Measurements from ENCODE around the gene MLEC. TPM values are rescaled to one million over a fixed set of nuclear protein-coding genes. Genes with fewer than 3 reads are reported as not detected.
"Not testable (repeated sequence)": the region's sequence is repeated elsewhere in the genome, so short reads cannot be mapped to it uniquely, and the experiment has no call there.

MLEC gene
- total RNA-seq, 1 experiment from 2014 or later = 84.6 TPM

DNA sequence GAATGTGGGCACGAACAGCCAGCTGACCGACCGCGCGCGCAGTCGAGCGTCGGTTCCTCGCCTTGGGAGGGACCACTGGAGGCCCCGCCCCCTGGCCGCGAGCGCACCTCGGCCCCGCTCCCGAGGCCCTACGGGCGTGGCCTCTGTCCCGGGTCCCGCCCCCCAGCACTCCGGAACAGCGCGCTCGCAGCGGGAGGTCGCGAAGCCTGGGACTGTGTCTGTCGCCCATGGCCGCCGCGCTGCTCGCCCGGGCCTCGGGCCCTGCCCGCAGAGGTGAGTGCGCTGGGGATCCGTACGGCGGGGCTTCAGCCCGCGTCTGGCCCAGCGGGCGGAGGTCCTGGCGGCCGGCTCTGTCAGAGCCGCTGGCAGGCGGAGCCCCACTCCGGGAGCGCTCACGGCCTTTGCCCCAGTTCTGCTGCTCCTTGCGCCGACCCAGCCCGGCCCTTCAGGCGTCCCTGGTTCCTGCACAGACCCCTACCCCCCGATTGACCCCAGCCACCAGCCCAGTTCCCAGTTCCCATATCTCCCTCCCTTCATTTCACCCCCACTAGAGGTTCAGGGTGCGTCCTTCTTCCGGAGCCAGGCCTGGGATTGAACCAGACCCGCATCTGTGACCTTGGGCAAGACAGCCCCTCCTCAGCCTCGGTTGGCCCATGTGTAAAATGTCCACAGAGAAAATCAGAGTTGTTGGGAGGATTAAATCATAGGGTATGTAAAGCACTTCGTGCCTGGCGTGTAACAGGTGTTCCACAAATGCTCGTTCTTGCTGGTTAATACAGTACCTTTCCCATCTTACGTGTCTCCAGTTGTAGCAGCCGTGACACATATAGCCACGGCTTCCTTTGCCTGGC is 38.9 kb downstream of the MLEC start, which contains the start of gene ACADS:
Gene ACADS (plus strand): TSS at position 168 of the 851 bp plus-strand sequence. CDS start 60 bp downstream, at position 228.
- Histone ChIP-seq H3K27ac (no peak within 1 kb of the TSS), H3K4me1 (replicated peaks) (peaks cover 13% of the 10 kb centered on the region; the same call in 1 of the 2 replicates), H3K4me3 (peak within 1 kb of the TSS; percentile 53), H3K36me3 (peaks cover 19% of the 10 kb centered on the region), H3K9me3 (replicated peaks) (no peaks in the 10 kb centered on the region; the same call in 1 of the 2 replicates), H3K27me3 (replicated peaks) (no peaks in the 10 kb centered on the region)
- DNase-seq (ENCODE audit: low read depth in 1 of 2, low spot score in 2 of 2) = peak; percentile 81 to 85

DNA sequence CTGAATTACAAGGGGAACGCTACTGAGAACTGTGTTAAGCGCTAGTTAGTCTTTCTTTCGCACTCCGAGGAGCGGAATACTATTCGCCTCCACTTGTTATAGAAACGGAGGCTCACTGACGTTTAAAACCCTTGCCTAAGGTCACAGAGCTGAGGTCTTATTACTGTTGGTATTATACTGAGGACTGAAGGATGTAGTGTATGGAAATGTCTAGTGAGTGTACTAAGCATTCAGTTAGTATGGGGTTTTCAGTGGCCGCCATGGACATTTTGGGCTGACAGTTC is 39.5 kb downstream of the MLEC start:
- Histone ChIP-seq H3K36me3 (peaks cover 13% of the 10 kb centered on the region), H3K27ac (no peak overlapping the region), H3K4me3 (peak overlapping the region; percentile 53; the same call in 1 of the 2 replicates), H3K4me1 (replicated peaks) (peaks cover 13% of the 10 kb centered on the region; the same call in 1 of the 2 replicates), H3K27me3 (replicated peaks) (no peaks in the 10 kb centered on the region), H3K9me3 (replicated peaks) (no peaks in the 10 kb centered on the region; the same call in 1 of the 2 replicates)
- no peak for DNase-seq (ENCODE audit: low read depth in 1 of 2, low spot score in 2 of 2)

DNA sequence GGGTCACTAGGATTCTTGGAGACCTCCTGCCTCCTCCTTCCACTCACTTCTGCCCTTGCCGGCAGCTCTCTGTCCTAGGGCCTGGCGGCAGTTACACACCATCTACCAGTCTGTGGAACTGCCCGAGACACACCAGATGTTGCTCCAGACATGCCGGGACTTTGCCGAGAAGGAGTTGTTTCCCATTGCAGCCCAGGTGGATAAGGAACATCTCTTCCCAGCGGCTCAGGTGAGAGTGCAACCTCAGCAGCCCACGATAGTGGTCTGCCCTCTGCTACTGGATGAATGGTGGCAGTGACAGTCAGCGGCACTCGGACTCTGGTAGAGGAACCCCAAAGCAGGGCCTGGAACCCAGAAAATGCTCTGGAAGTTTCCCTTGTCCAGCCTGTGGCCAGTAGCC is 40.0 kb downstream of the MLEC start:
- H3K9me3 ChIP-seq (replicated peaks) = no peaks in the 10 kb centered on the region; the same call in 1 of the 2 replicates
- peaks cover 10% of the 10 kb centered on the region for H3K36me3 ChIP-seq
- H3K27me3 ChIP-seq (replicated peaks) = no peaks in the 10 kb centered on the region
- no peak overlapping the region for H3K27ac ChIP-seq
- H3K4me3 ChIP-seq = no peak overlapping the region
- peaks cover 13% of the 10 kb centered on the region; the same call in 1 of the 2 replicates for H3K4me1 ChIP-seq (replicated peaks)
- DNase-seq (ENCODE audit: low read depth in 1 of 2, low spot score in 2 of 2) = no peak

DNA sequence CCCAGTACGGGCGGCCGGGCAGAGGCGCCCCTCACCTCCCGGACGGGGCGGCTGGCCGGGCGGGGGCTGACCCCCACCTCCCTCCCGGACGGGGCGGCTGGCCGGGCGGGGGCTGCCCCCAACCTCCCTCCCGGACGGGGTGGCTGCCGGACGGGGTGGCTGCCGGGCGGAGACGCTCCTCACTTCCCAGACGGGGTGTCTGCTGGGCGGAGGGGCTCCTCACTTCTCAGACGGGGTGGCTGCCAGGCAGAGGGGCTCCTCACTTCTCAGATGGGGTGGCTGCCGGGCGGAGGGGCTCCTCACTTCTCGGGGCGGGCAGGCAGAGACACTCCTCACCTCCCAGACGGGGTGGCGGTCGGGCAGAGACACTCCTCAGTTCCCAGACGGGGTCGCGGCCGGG is 45.2 kb downstream of the MLEC start:
- H3K4me3 ChIP-seq; H3K27me3 ChIP-seq (replicated peaks); H3K36me3 ChIP-seq; H3K4me1 ChIP-seq (replicated peaks); H3K27ac ChIP-seq; H3K9me3 ChIP-seq (replicated peaks); DNase-seq (ENCODE audit: low read depth in 1 of 2, low spot score in 2 of 2): not testable (repeated sequence)

DNA sequence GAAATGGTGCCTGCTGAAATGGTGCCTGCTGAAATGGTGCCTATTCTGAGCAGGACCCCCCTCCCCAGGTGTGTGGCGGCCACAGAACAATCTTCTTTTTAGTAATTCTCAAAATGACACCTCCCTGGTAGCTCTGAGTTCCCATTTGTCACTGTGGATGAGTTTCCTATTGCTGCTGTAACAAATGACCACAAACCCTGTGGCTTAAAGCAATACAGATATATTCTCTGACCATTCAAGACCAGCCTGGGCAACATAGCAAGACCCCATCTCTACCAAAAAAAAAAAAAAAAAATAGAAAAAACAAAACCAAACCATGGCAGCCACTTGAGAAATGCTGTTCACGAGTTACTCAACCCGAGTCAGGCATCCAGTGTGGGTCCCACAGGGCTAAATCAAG is 46.6 kb downstream of the MLEC start:
- Histone ChIP-seq H3K4me1 (replicated peaks) (no peaks in the 10 kb centered on the region), H3K9me3 (replicated peaks) (no peaks in the 10 kb centered on the region), H3K4me3 (no peak overlapping the region), H3K36me3 (no peaks in the 10 kb centered on the region), H3K27ac (no peak overlapping the region), H3K27me3 (replicated peaks) (no peaks in the 10 kb centered on the region)
- DNase-seq (ENCODE audit: low read depth in 1 of 2, low spot score in 2 of 2) = no peak

DNA sequence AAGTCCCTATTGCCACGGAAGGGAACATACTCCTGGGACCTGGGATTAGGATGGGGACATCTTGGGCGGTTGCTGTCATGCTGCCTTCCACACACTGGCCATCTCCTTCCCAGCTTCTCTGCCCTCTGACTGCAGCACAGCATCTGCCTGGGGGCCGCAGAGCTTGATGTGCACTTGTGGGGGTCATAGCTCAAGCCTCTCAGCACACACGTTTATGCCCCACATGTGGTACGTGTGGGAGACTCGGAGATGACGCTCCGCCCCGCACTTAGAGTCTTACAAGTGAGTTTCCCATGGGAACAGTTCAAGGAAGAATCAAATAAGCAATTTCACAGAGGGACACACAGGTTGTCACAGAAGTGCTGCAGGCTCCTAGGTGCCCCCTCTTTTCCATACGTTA is 47.3 kb downstream of the MLEC start:
- H3K4me1 ChIP-seq (replicated peaks) = no peaks in the 10 kb centered on the region
- no peak for DNase-seq (ENCODE audit: low read depth in 1 of 2, low spot score in 2 of 2)
- H3K9me3 ChIP-seq (replicated peaks) = no peaks in the 10 kb centered on the region
- no peak overlapping the region for H3K27ac ChIP-seq
- H3K36me3 ChIP-seq = no peaks in the 10 kb centered on the region
- no peak overlapping the region for H3K4me3 ChIP-seq
- no peaks in the 10 kb centered on the region for H3K27me3 ChIP-seq (replicated peaks)

DNA sequence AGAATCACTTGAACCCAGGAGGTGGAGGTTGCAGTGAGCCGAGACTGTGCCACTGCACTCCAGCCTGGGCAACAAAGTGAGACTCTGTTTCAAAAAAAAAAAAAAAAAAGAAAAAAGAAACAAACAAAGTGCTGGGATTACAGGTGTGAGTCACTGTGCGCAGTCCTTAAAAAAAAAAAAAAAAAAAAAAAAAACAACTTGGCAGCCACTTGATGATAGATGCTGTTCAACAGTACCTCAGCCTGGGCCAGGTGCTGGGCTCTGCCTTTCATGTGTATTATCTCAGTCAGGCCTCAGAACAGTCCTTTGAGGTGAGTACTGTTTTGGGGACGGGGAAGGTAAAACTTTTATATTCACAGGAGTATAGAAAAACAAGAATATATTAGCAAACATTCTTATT is 48.2 kb downstream of the MLEC start:
- Histone ChIP-seq H3K27me3 (replicated peaks) (no peaks in the 10 kb centered on the region), H3K9me3 (replicated peaks) (no peaks in the 10 kb centered on the region), H3K36me3 (no peaks in the 10 kb centered on the region), H3K4me3 (no peak overlapping the region), H3K4me1 (replicated peaks) (no peaks in the 10 kb centered on the region), H3K27ac (no peak overlapping the region)
- DNase-seq (ENCODE audit: low read depth in 1 of 2, low spot score in 2 of 2) = no peak

DNA sequence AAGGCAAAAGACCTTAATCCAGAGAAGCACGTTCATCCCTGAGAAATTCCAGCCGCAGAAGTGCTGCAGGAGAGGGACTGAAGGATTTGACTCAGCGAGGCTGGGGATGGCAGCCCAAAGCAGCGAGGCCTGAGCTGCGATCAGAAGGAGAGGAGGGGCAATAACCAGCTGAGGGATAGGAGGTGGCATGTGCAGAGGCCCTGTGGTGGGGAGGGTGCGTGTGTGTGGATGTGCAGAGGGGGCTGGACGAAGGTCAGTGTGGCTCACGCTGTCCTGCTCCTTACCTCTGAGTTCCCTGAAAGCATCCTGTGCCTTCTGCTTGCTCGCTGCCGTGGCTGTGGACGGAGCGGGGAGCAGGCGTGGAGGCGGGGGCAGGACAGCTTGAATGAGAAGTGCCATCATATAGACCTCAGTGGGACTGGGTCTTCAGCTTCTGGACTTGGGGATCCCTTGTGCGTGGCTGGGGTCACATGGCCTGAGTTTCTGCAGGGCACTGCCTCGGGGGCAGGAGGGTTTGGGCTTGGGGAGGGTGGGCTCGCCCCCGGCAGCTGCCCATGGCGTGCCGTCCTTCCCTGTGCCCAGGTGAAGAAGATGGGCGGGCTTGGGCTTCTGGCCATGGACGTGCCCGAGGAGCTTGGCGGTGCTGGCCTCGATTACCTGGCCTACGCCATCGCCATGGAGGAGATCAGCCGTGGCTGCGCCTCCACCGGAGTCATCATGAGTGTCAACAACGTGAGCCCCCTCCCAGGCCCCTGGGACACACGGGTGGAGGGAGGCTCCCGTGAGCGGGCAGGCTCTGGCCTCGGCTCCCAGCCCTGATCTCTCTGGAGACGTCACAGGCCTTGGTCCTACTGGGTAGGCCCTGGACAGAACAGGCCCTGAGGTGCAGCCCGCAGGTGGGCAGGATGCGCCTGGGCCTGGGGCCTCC is 49.7 kb downstream of the MLEC start:
- Histone ChIP-seq H3K36me3 (no peaks in the 10 kb centered on the region), H3K9me3 (replicated peaks) (no peaks in the 10 kb centered on the region)

DNA sequence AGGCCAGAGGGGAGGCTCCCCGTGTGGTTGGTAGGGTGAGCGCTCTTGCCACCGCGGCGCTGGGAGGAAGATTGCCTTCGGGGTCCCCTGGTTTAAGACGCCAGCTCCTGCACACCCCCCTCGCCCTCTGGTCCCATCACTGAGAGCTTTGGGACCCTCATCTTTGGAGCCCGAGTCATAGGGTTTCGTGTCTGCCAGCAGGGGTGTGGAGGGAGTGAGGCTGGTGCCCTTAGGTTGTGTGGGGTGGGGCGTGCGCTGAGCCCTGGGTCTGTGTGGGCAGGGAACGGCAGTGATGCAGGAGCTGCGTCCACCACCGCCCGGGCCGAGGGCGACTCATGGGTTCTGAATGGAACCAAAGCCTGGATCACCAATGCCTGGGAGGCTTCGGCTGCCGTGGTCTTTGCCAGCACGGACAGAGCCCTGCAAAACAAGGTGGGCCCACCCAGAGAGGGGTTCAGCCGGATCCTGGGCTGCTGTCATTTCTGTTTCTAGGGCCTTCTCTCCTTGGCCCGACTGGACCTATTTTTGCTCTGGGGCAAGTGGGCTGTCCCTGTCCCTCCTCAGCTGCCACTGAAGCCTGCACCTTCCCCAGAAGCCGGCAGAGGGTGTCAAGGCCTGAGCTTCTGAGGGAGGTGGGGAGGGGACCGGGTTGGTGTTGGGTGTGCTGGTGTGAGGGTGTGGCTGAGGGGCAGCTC is 50.8 kb downstream of the MLEC start:
- Histone ChIP-seq H3K36me3 (no peaks in the 10 kb centered on the region), H3K4me3 (no peak overlapping the region), H3K4me1 (replicated peaks) (no peaks in the 10 kb centered on the region), H3K27ac (no peak overlapping the region), H3K27me3 (replicated peaks) (no peaks in the 10 kb centered on the region), H3K9me3 (replicated peaks) (no peaks in the 10 kb centered on the region)
- no peak for DNase-seq (ENCODE audit: low read depth in 1 of 2, low spot score in 2 of 2)

More for the DNA sequence above, 49.7 kb downstream of the MLEC start:
- H3K27ac ChIP-seq = no peak overlapping the region
- no peaks in the 10 kb centered on the region for H3K27me3 ChIP-seq (replicated peaks)
- no peaks in the 10 kb centered on the region for H3K4me1 ChIP-seq (replicated peaks)
- no peak overlapping the region for H3K4me3 ChIP-seq
- no peak for DNase-seq (ENCODE audit: low read depth in 1 of 2, low spot score in 2 of 2)

DNA sequence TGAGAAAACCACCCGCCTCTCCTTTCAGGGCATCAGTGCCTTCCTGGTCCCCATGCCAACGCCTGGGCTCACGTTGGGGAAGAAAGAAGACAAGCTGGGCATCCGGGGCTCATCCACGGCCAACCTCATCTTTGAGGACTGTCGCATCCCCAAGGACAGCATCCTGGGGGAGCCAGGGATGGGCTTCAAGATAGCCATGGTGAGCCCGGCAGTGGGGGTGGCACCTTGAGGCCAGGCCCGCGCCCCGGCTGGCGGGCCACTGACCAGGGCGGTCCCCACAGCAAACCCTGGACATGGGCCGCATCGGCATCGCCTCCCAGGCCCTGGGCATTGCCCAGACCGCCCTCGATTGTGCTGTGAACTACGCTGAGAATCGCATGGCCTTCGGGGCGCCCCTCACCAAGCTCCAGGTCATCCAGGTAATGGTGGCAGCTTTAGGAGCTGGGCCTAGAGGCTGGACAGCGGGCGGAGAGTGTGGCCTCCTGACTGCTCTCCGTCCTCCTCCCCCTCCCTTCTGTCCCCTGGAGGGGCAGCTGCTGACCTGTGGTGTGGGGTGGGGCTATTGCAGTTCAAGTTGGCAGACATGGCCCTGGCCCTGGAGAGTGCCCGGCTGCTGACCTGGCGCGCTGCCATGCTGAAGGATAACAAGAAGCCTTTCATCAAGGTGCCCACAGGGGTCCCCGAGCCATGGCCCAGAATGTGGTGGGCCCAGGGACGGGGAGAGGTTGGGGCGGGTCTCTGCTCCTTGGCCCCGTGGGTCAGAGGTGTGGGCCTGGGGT is 51.5 kb downstream of the MLEC start:
- Histone ChIP-seq H3K27ac (no peak overlapping the region), H3K27me3 (replicated peaks) (no peaks in the 10 kb centered on the region), H3K36me3 (no peaks in the 10 kb centered on the region), H3K4me3 (no peak overlapping the region), H3K9me3 (replicated peaks) (no peaks in the 10 kb centered on the region), H3K4me1 (replicated peaks) (no peaks in the 10 kb centered on the region)
- no peak for DNase-seq (ENCODE audit: low read depth in 1 of 2, low spot score in 2 of 2)

DNA sequence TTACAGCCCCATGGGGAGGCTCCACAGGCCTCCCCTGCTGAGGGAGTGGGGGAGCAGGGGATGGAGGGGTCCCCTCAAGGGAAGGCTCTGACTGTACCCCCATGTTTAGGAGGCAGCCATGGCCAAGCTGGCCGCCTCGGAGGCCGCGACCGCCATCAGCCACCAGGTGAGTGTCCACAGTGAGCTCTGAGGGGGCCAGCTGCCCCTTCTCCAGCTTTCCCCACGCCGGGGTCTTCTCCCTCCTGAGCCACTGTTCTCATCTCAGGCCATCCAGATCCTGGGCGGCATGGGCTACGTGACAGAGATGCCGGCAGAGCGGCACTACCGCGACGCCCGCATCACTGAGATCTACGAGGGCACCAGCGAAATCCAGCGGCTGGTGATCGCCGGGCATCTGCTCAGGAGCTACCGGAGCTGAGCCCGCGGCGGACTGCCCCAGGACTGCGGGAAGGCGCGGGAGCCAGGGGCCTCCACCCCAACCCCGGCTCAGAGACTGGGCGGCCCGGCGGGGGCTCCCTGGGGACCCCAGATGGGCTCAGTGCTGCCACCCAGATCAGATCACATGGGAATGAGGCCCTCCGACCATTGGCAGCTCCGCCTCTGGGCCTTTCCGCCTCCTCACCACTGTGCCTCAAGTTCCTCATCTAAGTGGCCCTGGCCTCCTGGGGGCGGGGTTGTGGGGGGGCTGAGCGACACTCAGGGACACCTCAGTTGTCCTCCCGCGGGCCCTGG is 52.2 kb downstream of the MLEC start:
- Histone ChIP-seq H3K4me1 (replicated peaks) (no peaks in the 10 kb centered on the region), H3K27ac (no peak overlapping the region), H3K9me3 (replicated peaks) (no peaks in the 10 kb centered on the region), H3K36me3 (no peaks in the 10 kb centered on the region), H3K4me3 (no peak overlapping the region), H3K27me3 (replicated peaks) (no peaks in the 10 kb centered on the region)
- DNase-seq (ENCODE audit: low read depth in 1 of 2, low spot score in 2 of 2) = no peak

DNA sequence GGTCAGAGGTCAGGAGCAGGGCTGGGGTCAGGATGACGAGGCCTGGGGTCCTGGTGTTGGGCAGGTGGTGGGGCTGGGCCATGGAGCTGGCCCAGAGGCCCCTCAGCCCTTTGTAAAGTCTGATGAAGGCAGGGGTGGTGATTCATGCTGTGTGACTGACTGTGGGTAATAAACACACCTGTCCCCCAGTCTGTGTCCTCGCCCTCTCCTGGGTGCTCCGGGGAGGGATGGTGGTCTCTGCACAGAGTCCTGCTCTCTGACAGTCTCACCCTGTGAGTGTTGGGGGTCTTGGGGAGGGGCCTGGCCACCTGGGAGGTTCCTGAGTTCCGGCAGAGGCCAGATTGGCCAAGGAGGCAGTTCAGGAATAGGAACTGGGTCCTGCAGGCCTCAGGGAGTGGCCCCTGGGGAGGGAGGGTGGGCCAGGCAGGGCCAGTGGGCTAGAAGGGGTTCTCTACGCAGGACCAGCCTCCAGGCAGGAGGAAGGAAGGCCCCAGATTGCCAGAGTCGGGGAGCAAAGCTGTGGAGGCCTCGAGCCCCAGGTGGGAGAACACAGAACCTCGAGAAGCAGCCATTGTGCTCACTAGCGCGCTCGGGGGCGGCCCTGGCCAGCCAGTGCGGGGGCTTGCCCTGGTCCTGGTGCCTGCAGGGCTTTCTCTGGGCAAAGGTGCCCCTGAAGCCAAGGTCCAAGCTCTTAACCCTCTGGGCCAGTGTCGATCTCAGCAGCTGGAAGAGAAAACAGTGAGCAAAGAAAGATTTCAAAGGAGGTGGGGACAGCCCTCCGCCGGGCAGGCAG is 53.1 kb downstream of the MLEC start:
- Histone ChIP-seq H3K4me3 (no peak overlapping the region), H3K36me3 (no peaks in the 10 kb centered on the region), H3K4me1 (replicated peaks) (no peaks in the 10 kb centered on the region), H3K27ac (no peak overlapping the region), H3K27me3 (replicated peaks) (no peaks in the 10 kb centered on the region), H3K9me3 (replicated peaks) (no peaks in the 10 kb centered on the region)
- DNase-seq (ENCODE audit: low read depth in 1 of 2, low spot score in 2 of 2) = no peak

Data from SJSA1 (cell line).